Hypothalamus (tissue), 51 donors: ENCODE results near the gene ARHGEF25.
"Not testable (repeated sequence)": the region's sequence is repeated elsewhere in the genome, so short reads cannot be mapped to it uniquely, and the experiment has no call there.

Source experiments
- DNase-seq, 51 donors: peaks; one replicate each; lab custom pipeline; 2025; lab: John Stamatoyannopoulos, UW

ARHGEF25 gene

GRCh38 chr12:57584690-57585089 lies 26.5 kb upstream of the ARHGEF25 start:
- DNase-seq: no peak

- DNase-seq: no peak
Observed at GRCh38 chr12:57585156-57585555, 26.1 kb upstream of the ARHGEF25 start.

- DNase-seq: no peak
Observed at GRCh38 chr12:57586128-57586527, 25.1 kb upstream of the ARHGEF25 start.

- no peak for DNase-seq
Observed at GRCh38 chr12:57586832-57587429, 24.3 kb upstream of the ARHGEF25 start.

- DNase-seq: not testable (repeated sequence)
Observed at GRCh38 chr12:57588951-57589610, 22.2 kb upstream of the ARHGEF25 start.

- no peak for DNase-seq
Observed at GRCh38 chr12:57590479-57590863, 20.8 kb upstream of the ARHGEF25 start.

GRCh38 chr12:57590864-57591781 lies 20.1 kb upstream of the ARHGEF25 start, which contains the start of gene PIP4K2C:
TSS of gene PIP4K2C (plus strand) at chr12:57591192. CDS start at chr12:57591290, 98 bp downstream.
- DNase-seq: peak in 50 of 51 donors; percentile 21 to 87 (median 69)

GRCh38 chr12:57591782-57592325 lies 19.4 kb upstream of the ARHGEF25 start:
- DNase-seq: peak in 1 of 51 donors; percentile 32

- peak in 1 of 51 donors; percentile 28 for DNase-seq
Observed at GRCh38 chr12:57592551-57593165, 18.6 kb upstream of the ARHGEF25 start.

GRCh38 chr12:57593187-57593586 lies 18.0 kb upstream of the ARHGEF25 start:
- DNase-seq: no peak

- no peak for DNase-seq
Observed at GRCh38 chr12:57600395-57600794, 10.8 kb upstream of the ARHGEF25 start.

- DNase-seq: no peak
Observed at GRCh38 chr12:57602544-57602943, 8.7 kb upstream of the ARHGEF25 start.

- DNase-seq: no peak
Observed at GRCh38 chr12:57603324-57603723, 7.9 kb upstream of the ARHGEF25 start.

- peak in 23 of 51 donors; percentile 3 to 74 (median 33) for DNase-seq
Observed at GRCh38 chr12:57603815-57604453, 7.3 kb upstream of the ARHGEF25 start.

GRCh38 chr12:57604454-57604991 lies 6.7 kb upstream of the ARHGEF25 start, which contains the start of gene DTX3:
TSS of gene DTX3 (plus strand) at chr12:57604824. CDS start at chr12:57606518, 1,694 bp downstream.
- DNase-seq: peak in 48 of 51 donors; percentile 15 to 88 (median 54)

GRCh38 chr12:57604992-57605810 lies 6.0 kb upstream of the ARHGEF25 start:
- peak in 17 of 51 donors; percentile 12 to 56 (median 41) for DNase-seq

- DNase-seq: no peak
Observed at GRCh38 chr12:57605811-57606311, 5.4 kb upstream of the ARHGEF25 start.

GRCh38 chr12:57606399-57606798 lies 4.8 kb upstream of the ARHGEF25 start:
- no peak for DNase-seq
